ENCODE data around the gene ETS2.

Gene ETS2

GRCh38 chr21:38760762-38761155 lies 45.0 kb upstream of the ETS2 start:
- ATAC-seq: no peak
- TF ChIP-seq CREB5 (CRISPR knock-in tag; IDR thresholded peaks at IDR 0.05; ENCODE audit: low read depth) (no peak), ZNF8 (CRISPR knock-in tag; IDR thresholded peaks at IDR 0.05) (no peak), ZFP30 (CRISPR knock-in tag; IDR thresholded peaks at IDR 0.05) (no peak), TOX (CRISPR knock-in tag; IDR thresholded peaks at IDR 0.05; ENCODE audit: borderline replicate concordance) (no peak), CSRNP3 (CRISPR knock-in tag; IDR thresholded peaks at IDR 0.05) (no peak), ESRRG (CRISPR knock-in tag; IDR thresholded peaks at IDR 0.05) (no peak), ISL1 (CRISPR knock-in tag; IDR thresholded peaks at IDR 0.05) (no peak), OSR1 (CRISPR knock-in tag; IDR thresholded peaks at IDR 0.05) (no peak), ZC3H10 (CRISPR knock-in tag; IDR thresholded peaks at IDR 0.05) (no peak), GLIS3 (CRISPR knock-in tag; IDR thresholded peaks at IDR 0.05) (no peak), RARB (CRISPR knock-in tag; IDR thresholded peaks at IDR 0.05) (no peak), PATZ1 (CRISPR knock-in tag; IDR thresholded peaks at IDR 0.05; ENCODE audit: borderline replicate concordance) (no peak), PPARA (CRISPR knock-in tag; IDR thresholded peaks at IDR 0.05; ENCODE audit: borderline replicate concordance) (no peak), SNAI2 (CRISPR knock-in tag; IDR thresholded peaks at IDR 0.05) (no peak), ZNF565 (CRISPR knock-in tag; conservative IDR thresholded peaks at IDR 0.05; ENCODE audit: low read depth) (no peak), CSDC2 (CRISPR knock-in tag; IDR thresholded peaks at IDR 0.05) (no peak), ZNF70 (CRISPR knock-in tag; IDR thresholded peaks at IDR 0.05) (no peak)

GRCh38 chr21:38761531-38761930 lies 44.2 kb upstream of the ETS2 start:
- TF ChIP-seq TOX (CRISPR knock-in tag; IDR thresholded peaks at IDR 0.05; ENCODE audit: borderline replicate concordance) (no peak), ZNF565 (CRISPR knock-in tag; conservative IDR thresholded peaks at IDR 0.05; ENCODE audit: low read depth) (no peak), ZC3H10 (CRISPR knock-in tag; IDR thresholded peaks at IDR 0.05) (no peak), ESRRG (CRISPR knock-in tag; IDR thresholded peaks at IDR 0.05) (no peak), RARB (CRISPR knock-in tag; IDR thresholded peaks at IDR 0.05) (no peak)
- ATAC-seq: no peak

- ATAC-seq: no peak
- TF ChIP-seq ZNF70 (CRISPR knock-in tag; IDR thresholded peaks at IDR 0.05) (no peak), PATZ1 (CRISPR knock-in tag; IDR thresholded peaks at IDR 0.05; ENCODE audit: borderline replicate concordance) (no peak), GLIS3 (CRISPR knock-in tag; IDR thresholded peaks at IDR 0.05) (no peak), ISL1 (CRISPR knock-in tag; IDR thresholded peaks at IDR 0.05) (no peak), CSRNP3 (CRISPR knock-in tag; IDR thresholded peaks at IDR 0.05) (no peak), OSR1 (CRISPR knock-in tag; IDR thresholded peaks at IDR 0.05) (no peak), ESRRG (CRISPR knock-in tag; IDR thresholded peaks at IDR 0.05) (no peak), ZNF565 (CRISPR knock-in tag; conservative IDR thresholded peaks at IDR 0.05; ENCODE audit: low read depth) (no peak), CREB5 (CRISPR knock-in tag; IDR thresholded peaks at IDR 0.05; ENCODE audit: low read depth) (no peak), CSDC2 (CRISPR knock-in tag; IDR thresholded peaks at IDR 0.05) (no peak), TOX (CRISPR knock-in tag; IDR thresholded peaks at IDR 0.05; ENCODE audit: borderline replicate concordance) (no peak), PPARA (CRISPR knock-in tag; IDR thresholded peaks at IDR 0.05; ENCODE audit: borderline replicate concordance) (no peak), ZC3H10 (CRISPR knock-in tag; IDR thresholded peaks at IDR 0.05) (no peak), ZNF8 (CRISPR knock-in tag; IDR thresholded peaks at IDR 0.05) (no peak), ZFP3 (CRISPR knock-in tag; IDR thresholded peaks at IDR 0.05) (no peak), SNAI2 (CRISPR knock-in tag; IDR thresholded peaks at IDR 0.05) (no peak), ARNTL (CRISPR knock-in tag; IDR thresholded peaks at IDR 0.05; ENCODE audit: borderline replicate concordance, low read depth) (no peak), TSHZ2 (CRISPR knock-in tag; IDR thresholded peaks at IDR 0.05) (no peak), POU6F1 (CRISPR knock-in tag; IDR thresholded peaks at IDR 0.05; ENCODE audit: borderline replicate concordance, low read depth) (no peak), BACH2 (CRISPR knock-in tag; IDR thresholded peaks at IDR 0.05; ENCODE audit: borderline replicate concordance) (no peak)
Measured at GRCh38 chr21:38765056-38765455, 40.7 kb upstream of the ETS2 start.

Measured in SK-N-SH treated with all-trans-retinoic acid at 6 μM for 48 hours (cell line).